ENCODE data around the gene HBP1. TPM values are rescaled to one million over a fixed set of nuclear protein-coding genes. Genes with fewer than 3 reads are reported as not detected.

HBP1 gene
- total and polyA plus RNA-seq, 2 donors (not counting 1 experiment from before 2014, with no cell fraction given) = 47.2 to 127 TPM

GRCh38 chr7:107206706-107207105 is 37.9 kb downstream of the HBP1 start:
- H3K27ac ChIP-seq (ENCODE audit: low read length in 2 of 2) = no peak overlapping the region
- H3K4me3 ChIP-seq (ENCODE audit: control extremely low read depth in 1 of 5, extremely low read depth in 1 of 5, insufficient read depth in 1 of 5, low read depth in 2 of 5, low read length in 4 of 5) = no peak overlapping the region
- Mint-ChIP-seq H3K9me3 (ENCODE audit: insufficient read depth) (no peaks in the 10 kb centered on the region), H3K4me3 (no peak overlapping the region), H3K4me1 (no peaks in the 10 kb centered on the region), H3K27ac (no peak overlapping the region), H3K27me3 (no peaks in the 10 kb centered on the region)
- H3K27me3 ChIP-seq (replicated peaks in 1 of 4; ENCODE audit: control extremely low read depth in 1 of 4, control insufficient read depth in 3 of 4, insufficient read depth in 4 of 4, low read length in 3 of 4) = no peaks in the 10 kb centered on the region
- intact Hi-C loops (cut with micrococcal nuclease) = no loop called here
- ChIA-PET POLR2A (no interaction called here), CTCF (interaction anchor here (1.6 kb wide), 1 partner anchor 58 kb away, joined by 3 read pairs; no protein-coding TSS in a partner anchor)
- no peaks in the 10 kb centered on the region for H3K79me2 ChIP-seq (ENCODE audit: control insufficient read depth, insufficient read depth, low read length)
- no peak for ATAC-seq (ENCODE audit: low read depth)
- H3K36me3 ChIP-seq (replicated peaks in 1 of 2; ENCODE audit: control extremely low read depth in 1 of 2, control insufficient read depth in 1 of 2, extremely low read depth in 1 of 2, insufficient read depth in 2 of 2, low read length in 1 of 2) = peaks cover 1 to 68% of the 10 kb centered on the region in 2 experiments
- H2AFZ ChIP-seq (ENCODE audit: insufficient read depth, low read depth, low read length, poor library complexity, severe bottlenecking) = no peak overlapping the region
- no peak overlapping the region for H3K9ac ChIP-seq (ENCODE audit: low read length)
- H3K4me2 ChIP-seq (replicated peaks; ENCODE audit: low read depth, low read length, poor library complexity, severe bottlenecking) = no peak overlapping the region
- 100% methylated on average over 1 of the region's 3 CpGs for whole genome bisulfite sequencing (ENCODE audit: insufficient coverage)
- TF ChIP-seq CTCF (IDR thresholded peaks at IDR 0.05) (no peak), EZH2 (IDR thresholded peaks at IDR 0.05; ENCODE audit: borderline replicate concordance, insufficient read depth, low read depth, low read length, poor library complexity, severe bottlenecking) (no peak)
- DNase-seq = no peak
- H4K20me1 ChIP-seq (ENCODE audit: control insufficient read depth, insufficient read depth, low read length, poor library complexity, severe bottlenecking) = no peaks in the 10 kb centered on the region
- H3K4me1 ChIP-seq (ENCODE audit: control insufficient read depth in 2 of 2, insufficient read depth in 2 of 2, low read length in 2 of 2) = no peaks in the 10 kb centered on the region
- H3K9me3 ChIP-seq (ENCODE audit: control extremely low read depth in 1 of 3, control insufficient read depth in 2 of 3, insufficient read depth in 1 of 3, low read length in 2 of 3) = no peaks in the 10 kb centered on the region

GRCh38 chr7:107207459-107207858 is 38.7 kb downstream of the HBP1 start:
- intact Hi-C loops (cut with micrococcal nuclease) = no loop called here

More at GRCh38 chr7:107207459-107207858, 38.7 kb downstream of the HBP1 start:
- H3K9me3 ChIP-seq (ENCODE audit: control extremely low read depth in 1 of 3, control insufficient read depth in 2 of 3, insufficient read depth in 1 of 3, low read length in 2 of 3) = no peaks in the 10 kb centered on the region
- TF ChIP-seq EZH2 (IDR thresholded peaks at IDR 0.05; ENCODE audit: borderline replicate concordance, insufficient read depth, low read depth, low read length, poor library complexity, severe bottlenecking) (no peak), CTCF (IDR thresholded peaks at IDR 0.05) (no peak)
- DNase-seq (no peak), ATAC-seq (ENCODE audit: low read depth) (no peak)
- H2AFZ ChIP-seq (ENCODE audit: insufficient read depth, low read depth, low read length, poor library complexity, severe bottlenecking) = no peak overlapping the region
- ChIA-PET POLR2A (interaction anchor here (1.6 kb wide), 1 partner anchor 38 kb away, joined by 3 read pairs; no protein-coding TSS in a partner anchor), CTCF (interaction anchor here (0.6 kb wide), 1 partner anchor 305 kb away, joined by 3 read pairs; no protein-coding TSS in a partner anchor)
- no peak overlapping the region for H3K27ac ChIP-seq (ENCODE audit: low read length in 2 of 2)
- H3K4me3 Mint-ChIP-seq = no peak overlapping the region
- no peaks in the 10 kb centered on the region for H3K4me1 Mint-ChIP-seq
- WGBS (ENCODE audit: insufficient coverage) = 98% methylated on average over 5 of the region's 5 CpGs
- no peaks in the 10 kb centered on the region for H3K79me2 ChIP-seq (ENCODE audit: control insufficient read depth, insufficient read depth, low read length)
- no peaks in the 10 kb centered on the region for H3K27me3 ChIP-seq (replicated peaks in 1 of 4; ENCODE audit: control extremely low read depth in 1 of 4, control insufficient read depth in 3 of 4, insufficient read depth in 4 of 4, low read length in 3 of 4)
- H3K9ac ChIP-seq (ENCODE audit: low read length) = no peak overlapping the region
- H4K20me1 ChIP-seq (ENCODE audit: control insufficient read depth, insufficient read depth, low read length, poor library complexity, severe bottlenecking) = no peaks in the 10 kb centered on the region
- no peak overlapping the region for H3K4me2 ChIP-seq (replicated peaks; ENCODE audit: low read depth, low read length, poor library complexity, severe bottlenecking)
- no peak overlapping the region for H3K4me3 ChIP-seq (ENCODE audit: control extremely low read depth in 1 of 5, extremely low read depth in 1 of 5, insufficient read depth in 1 of 5, low read depth in 2 of 5, low read length in 4 of 5)
- H3K9me3 Mint-ChIP-seq (ENCODE audit: insufficient read depth) = no peaks in the 10 kb centered on the region
- H3K27ac Mint-ChIP-seq = no peak overlapping the region
- no peaks in the 10 kb centered on the region for H3K27me3 Mint-ChIP-seq
- peaks cover 0 to 61% of the 10 kb centered on the region in 2 experiments for H3K36me3 ChIP-seq (replicated peaks in 1 of 2; ENCODE audit: control extremely low read depth in 1 of 2, control insufficient read depth in 1 of 2, extremely low read depth in 1 of 2, insufficient read depth in 2 of 2, low read length in 1 of 2)
- H3K4me1 ChIP-seq (ENCODE audit: control insufficient read depth in 2 of 2, insufficient read depth in 2 of 2, low read length in 2 of 2) = no peaks in the 10 kb centered on the region

Data from B cell (primary cell).